ENCODE results near the gene HELB.

DNA sequence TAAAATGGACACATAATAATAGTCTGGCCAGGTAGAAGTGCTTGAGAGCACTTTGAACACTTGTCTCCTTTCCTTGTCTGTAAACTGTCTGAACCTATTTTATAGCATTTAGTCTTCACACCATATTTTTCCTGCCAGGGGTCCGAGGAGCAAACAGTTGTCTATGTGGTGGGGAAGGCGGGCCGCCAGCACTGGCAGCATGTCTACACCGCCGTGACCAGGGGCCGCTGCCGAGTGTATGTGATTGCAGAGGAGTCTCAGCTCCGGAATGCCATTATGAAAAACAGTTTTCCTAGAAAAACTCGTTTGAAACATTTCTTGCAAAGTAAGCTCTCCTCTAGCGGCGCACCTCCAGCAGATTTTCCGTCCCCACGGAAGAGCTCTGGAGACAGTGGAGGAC is 28.7 kb downstream of the HELB start:
- TF ChIP-seq, protein P1, sequence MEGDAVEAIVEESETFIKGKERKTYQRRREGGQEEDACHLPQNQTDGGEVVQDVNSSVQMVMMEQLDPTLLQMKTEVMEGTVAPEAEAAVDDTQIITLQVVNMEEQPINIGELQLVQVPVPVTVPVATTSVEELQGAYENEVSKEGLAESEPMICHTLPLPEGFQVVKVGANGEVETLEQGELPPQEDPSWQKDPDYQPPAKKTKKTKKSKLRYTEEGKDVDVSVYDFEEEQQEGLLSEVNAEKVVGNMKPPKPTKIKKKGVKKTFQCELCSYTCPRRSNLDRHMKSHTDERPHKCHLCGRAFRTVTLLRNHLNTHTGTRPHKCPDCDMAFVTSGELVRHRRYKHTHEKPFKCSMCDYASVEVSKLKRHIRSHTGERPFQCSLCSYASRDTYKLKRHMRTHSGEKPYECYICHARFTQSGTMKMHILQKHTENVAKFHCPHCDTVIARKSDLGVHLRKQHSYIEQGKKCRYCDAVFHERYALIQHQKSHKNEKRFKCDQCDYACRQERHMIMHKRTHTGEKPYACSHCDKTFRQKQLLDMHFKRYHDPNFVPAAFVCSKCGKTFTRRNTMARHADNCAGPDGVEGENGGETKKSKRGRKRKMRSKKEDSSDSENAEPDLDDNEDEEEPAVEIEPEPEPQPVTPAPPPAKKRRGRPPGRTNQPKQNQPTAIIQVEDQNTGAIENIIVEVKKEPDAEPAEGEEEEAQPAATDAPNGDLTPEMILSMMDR (IDR thresholded peaks at IDR 0.05; ENCODE audit: extremely low read depth in 1 of 2, insufficient read depth in 1 of 2, low read depth in 1 of 2, low read length in 2 of 2) = no peak
- TF ChIP-seq EZH2 (IDR thresholded peaks at IDR 0.05; ENCODE audit: borderline replicate concordance, low read depth, low read length, severe bottlenecking) = no peak
- no peak for TF ChIP-seq POLR2AphosphoS5 (IDR thresholded peaks at IDR 0.05; ENCODE audit: insufficient read depth, low read depth, low read length)
- TF ChIP-seq, protein P2, sequence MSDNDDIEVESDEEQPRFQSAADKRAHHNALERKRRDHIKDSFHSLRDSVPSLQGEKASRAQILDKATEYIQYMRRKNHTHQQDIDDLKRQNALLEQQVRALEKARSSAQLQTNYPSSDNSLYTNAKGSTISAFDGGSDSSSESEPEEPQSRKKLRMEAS (IDR thresholded peaks at IDR 0.05; ENCODE audit: insufficient read depth, insufficient read length) = no peak
- TF ChIP-seq JUN (IDR thresholded peaks at IDR 0.05; ENCODE audit: borderline replicate concordance, insufficient read depth, insufficient read length, low read depth) = no peak
- TF ChIP-seq POLR2A (IDR thresholded peaks at IDR 0.05; ENCODE audit: low read depth, low read length) = no peak
- no peak for TF ChIP-seq GATA2 (IDR thresholded peaks at IDR 0.05; ENCODE audit: insufficient read depth, insufficient read length, low read depth, low read length)
